IMR-90 (cell line): ENCODE results near the gene DTHD1. TPM values are rescaled to one million over a fixed set of nuclear protein-coding genes. Genes with fewer than 3 reads are reported as not detected.
A peak's percentile ranks its signal among the peaks of the same experiment; 100 is the strongest.

Experiments
- ATAC-seq: fragments of 200-7000 bp; cut with Tn5 transposase; 2 replicates; pipeline ENCODE4 v1.9.1; 2020; ENCODE audit warnings: low read depth, mild to moderate bottlenecking, moderate library complexity
- BruUV-seq: library from RNA; stranded (reverse); fragments of 400-500 nt; replicated peaks from 2 replicates; lab custom pipeline; 2021; lab: Mats Ljungman, UMichigan
- CTCF ChIA-PET: fragments of 300-600 bp; formaldehyde crosslinking; extraction: SDS; loops from one replicate; lab custom pipeline; 2021; ENCODE audit warnings: antibody characterized with exemption; lab: Yijun Ruan, JAX
- POLR2A ChIA-PET: fragments of 300-600 bp; sonication (Branson Sonifier 250); formaldehyde crosslinking; loops from one replicate; lab custom pipeline; 2022; ENCODE audit warnings: antibody characterized with exemption; ENCODE audit not compliant: unreplicated experiment; lab: Charles Lee
- DNase-seq: peaks from one replicate; pipeline ENCODE4 v3.0.0; 2013
- H2AFZ ChIP-seq: replicated peaks from 2 replicates; pipeline ENCODE3; 2013; ENCODE audit warnings: low read length, mild to moderate bottlenecking; ENCODE audit not compliant: poor library complexity
- H2AK5ac ChIP-seq: 2 replicates; pipeline ENCODE4 v1.6.1; 2013; ENCODE audit warnings: low read depth, low read length, inconsistent platforms
- H2AK9ac ChIP-seq: replicated peaks from 2 replicates; pipeline ENCODE3; 2013; ENCODE audit warnings: mild to moderate bottlenecking, low read depth, low read length, moderate library complexity; ENCODE audit not compliant: poor library complexity
- H2BK120ac ChIP-seq: 2 replicates; pipeline ENCODE4 v1.6.1; 2013; ENCODE audit warnings: low read depth, low read length, inconsistent platforms
- H2BK15ac ChIP-seq: 3 replicates; pipeline ENCODE4 v1.6.1; 2013; ENCODE audit warnings: low read depth, low read length, inconsistent platforms
- H2BK20ac ChIP-seq: 2 replicates; pipeline ENCODE4 v1.6.1; 2013; ENCODE audit warnings: low read depth, mild to moderate bottlenecking, inconsistent platforms, low read length, moderate library complexity
- H2BK5ac ChIP-seq: 2 replicates; pipeline ENCODE4 v1.6.1; 2013; ENCODE audit warnings: mild to moderate bottlenecking, low read depth, low read length, inconsistent platforms; ENCODE audit not compliant: poor library complexity, severe bottlenecking
- H3K14ac ChIP-seq: replicated peaks from 2 replicates; pipeline ENCODE4 v1.6.1; 2013; ENCODE audit warnings: low read depth, low read length, inconsistent platforms
- H3K18ac ChIP-seq: 2 replicates; pipeline ENCODE4 v1.6.1; 2013; ENCODE audit warnings: low read depth, low read length, control low read depth
- H3K23ac ChIP-seq: 2 replicates; pipeline ENCODE4 v1.6.1; 2013; ENCODE audit warnings: low read depth, low read length, inconsistent platforms
- H3K27ac ChIP-seq: 2 replicates; pipeline ENCODE4 v1.5.1; 2013; ENCODE audit warnings: mild to moderate bottlenecking, control low read depth, low read length; ENCODE audit not compliant: insufficient read depth
- H3K27me3 ChIP-seq: 2 replicates; pipeline ENCODE4 v1.6.1; 2013; ENCODE audit warnings: low read length; ENCODE audit not compliant: control insufficient read depth, insufficient read depth
- H3K36me3 ChIP-seq: 2 replicates; pipeline ENCODE4 v1.6.1; 2013; ENCODE audit warnings: low read length, mixed read lengths; ENCODE audit not compliant: control insufficient read depth, insufficient read depth
- H3K4ac ChIP-seq: 2 replicates; pipeline ENCODE4 v1.6.1; 2013; ENCODE audit warnings: low read depth, low read length, inconsistent platforms
- H3K4me1 ChIP-seq: 2 replicates; pipeline ENCODE4 v1.6.1; 2013; ENCODE audit warnings: low read length, mixed read lengths; ENCODE audit not compliant: control insufficient read depth, insufficient read depth
- H3K4me2 ChIP-seq: 2 replicates; pipeline ENCODE4 v1.6.1; 2013; ENCODE audit warnings: low read depth, mild to moderate bottlenecking, control low read depth, low read length, moderate library complexity
- H3K4me3 ChIP-seq: 2 replicates; pipeline ENCODE4 v1.5.1; 2013; ENCODE audit warnings: low read depth, mild to moderate bottlenecking, control low read depth, low read length, moderate library complexity; ENCODE audit not compliant: insufficient read depth
- H3K56ac ChIP-seq: 2 replicates; pipeline ENCODE4 v1.6.1; 2013; ENCODE audit warnings: low read length, inconsistent platforms; ENCODE audit not compliant: insufficient read depth; ENCODE audit errors: extremely low read depth
- H3K79me1 ChIP-seq, 2 experiments: 2 replicates each; pipeline ENCODE4 v1.6.1; 2013; ENCODE audit warnings: low read length in 2 of 2, inconsistent platforms in 1 of 2, low read depth in 1 of 2
- H3K9ac ChIP-seq: 2 replicates; pipeline ENCODE4 v1.6.1; 2013; ENCODE audit warnings: low read depth, low read length, control low read depth
- H3K9me1 ChIP-seq: 2 replicates; pipeline ENCODE4 v1.6.1; 2013; ENCODE audit warnings: low read length, inconsistent platforms; ENCODE audit not compliant: insufficient read depth
- H3K9me3 ChIP-seq: 2 replicates; pipeline ENCODE4 v1.6.1; 2013; ENCODE audit warnings: low read length; ENCODE audit not compliant: control insufficient read depth, insufficient read depth
- H4K20me1 ChIP-seq: 2 replicates; pipeline ENCODE4 v1.6.1; 2013; ENCODE audit warnings: low read length, inconsistent platforms; ENCODE audit not compliant: insufficient read depth
- H4K5ac ChIP-seq: 2 replicates; pipeline ENCODE4 v1.6.1; 2013; ENCODE audit warnings: mild to moderate bottlenecking, low read depth, low read length, control low read depth
- H4K8ac ChIP-seq, 2 experiments: 2 replicates each; pipeline ENCODE4 v1.6.1; 2013; ENCODE audit warnings: low read depth in 2 of 2, low read length in 2 of 2, control low read depth in 1 of 2, inconsistent platforms in 1 of 2
- H4K91ac ChIP-seq: 2 replicates; pipeline ENCODE4 v1.6.1; 2013; ENCODE audit warnings: low read depth, low read length, inconsistent platforms; ENCODE audit not compliant: insufficient read depth
- BHLHE40 ChIP-seq: fragments of 150-350 bp; IDR thresholded peaks from 2 replicates; pipeline ENCODE4 v1.6.1; 2016; ENCODE audit warnings: mild to moderate bottlenecking, low read depth, low read length
- CEBPB ChIP-seq: IDR thresholded peaks from 2 replicates; pipeline ENCODE4 v1.6.1; 2012; ENCODE audit warnings: low read depth, low read length, improper control_type of control experiment
- CHD1 ChIP-seq: IDR thresholded peaks from 2 replicates; pipeline ENCODE4 v1.6.1; 2012; ENCODE audit warnings: low read depth, low read length, improper control_type of control experiment
- FOS ChIP-seq: fragments of 150-350 bp; IDR thresholded peaks from 2 replicates; pipeline ENCODE4 v1.6.1; 2016; ENCODE audit warnings: low read depth, low read length
- MAFK ChIP-seq: IDR thresholded peaks from 2 replicates; pipeline ENCODE4 v1.6.1; 2012; ENCODE audit warnings: low read depth, low read length, improper control_type of control experiment
- MXI1 ChIP-seq: IDR thresholded peaks from 2 replicates; pipeline ENCODE4 v1.6.1; 2012; ENCODE audit warnings: low read depth, mild to moderate bottlenecking, low read length, moderate library complexity, borderline replicate concordance
- NFE2L2 ChIP-seq: fragments of 150-350 bp; IDR thresholded peaks from 2 replicates; pipeline ENCODE4 v1.6.1; 2016; ENCODE audit warnings: low read depth, mild to moderate bottlenecking, low read length
- POLR2A ChIP-seq: IDR thresholded peaks from 2 replicates; pipeline ENCODE4 v1.6.1; 2012; ENCODE audit warnings: mild to moderate bottlenecking, low read depth, low read length
- RAD21 ChIP-seq: IDR thresholded peaks from 2 replicates; pipeline ENCODE4 v1.6.1; 2012; ENCODE audit warnings: low read length, improper control_type of control experiment
- RCOR1 ChIP-seq: IDR thresholded peaks from 2 replicates; pipeline ENCODE4 v1.6.1; 2012; ENCODE audit warnings: mild to moderate bottlenecking, low read length, improper control_type of control experiment; ENCODE audit not compliant: insufficient replicate concordance
- RFX5 ChIP-seq: IDR thresholded peaks from 2 replicates; pipeline ENCODE4 v1.8.0; 2012; ENCODE audit warnings: low read depth, mild to moderate bottlenecking, low read length, moderate library complexity
- SMC3 ChIP-seq: fragments of 150-350 bp; IDR thresholded peaks from 2 replicates; pipeline ENCODE4 v1.6.1; 2016; ENCODE audit warnings: low read depth, mild to moderate bottlenecking, antibody characterized with exemption, low read length, moderate library complexity
- USF2 ChIP-seq: fragments of 150-350 bp; IDR thresholded peaks from 2 replicates; pipeline ENCODE4 v1.6.1; 2017; ENCODE audit warnings: mild to moderate bottlenecking, antibody characterized with exemption, low read length, low read depth
- WGBS, 2 experiments: methylation state at CpG; one replicate each; pipeline versions ENCODE4 v1.1.5 to v1.1.7; 2013; ENCODE audit warnings: missing lambda C conversion rate in 2 of 2; ENCODE audit not compliant: insufficient read length in 1 of 2; ENCODE audit errors: extremely low coverage in 2 of 2; 5-methylcytosine and 5-hydroxymethylcytosine counted together
- dilution Hi-C: fragments of 300-500 bp; cut with HindIII; formaldehyde crosslinking; loops from one replicate; pipeline ENCODE4 v1.14.3; 2018; ENCODE audit warnings: low sequenced_read_pairs; ENCODE audit not compliant: unreplicated experiment
- in situ Hi-C: fragments of 300-500 bp; cut with MboI; formaldehyde crosslinking; loops from 3 replicates; pipeline ENCODE4 v1.14.3; 2019; ENCODE audit warnings: low sequenced_read_pairs, inconsistent platforms, mixed read lengths
- intact Hi-C: fragments of 100-400 bp; cut with micrococcal nuclease; formaldehyde crosslinking; loops from 2 replicates; pipeline ENCODE4 v1.10.0; 2022
- polyA plus RNA-seq, 3 experiments: library from polyadenylated mRNA; depleted of rRNA; stranded (reverse); fragments of >200 nt; gene quantifications; 2 replicates each; pipeline ENCODE4 v1.2.3, GENCODE V29; 2012; ENCODE audit warnings: low replicate concordance in 1 of 3
- total RNA-seq: library from RNA; depleted of rRNA; stranded (reverse); fragments of >200 nt; gene quantifications from 2 replicates; pipeline ENCODE4 v1.2.3, GENCODE V29; 2012
- TF ChIP-seq, protein P1 (sequence below): conservative IDR thresholded peaks from 2 replicates; pipeline ENCODE4 v1.5.1; 2012; ENCODE audit warnings: mild to moderate bottlenecking, low read depth, low read length, improper control_type of control experiment
- TF ChIP-seq, protein P2 (sequence below): fragments of 150-350 bp; IDR thresholded peaks from 2 replicates; pipeline ENCODE4 v1.6.1; 2016; ENCODE audit warnings: low read depth, mild to moderate bottlenecking, low read length, moderate library complexity, borderline replicate concordance

The DTHD1 gene
- total and polyA plus RNA-seq, 2 of the 4 experiments (the other 2 are of a cell fraction), result not detected

DNA sequence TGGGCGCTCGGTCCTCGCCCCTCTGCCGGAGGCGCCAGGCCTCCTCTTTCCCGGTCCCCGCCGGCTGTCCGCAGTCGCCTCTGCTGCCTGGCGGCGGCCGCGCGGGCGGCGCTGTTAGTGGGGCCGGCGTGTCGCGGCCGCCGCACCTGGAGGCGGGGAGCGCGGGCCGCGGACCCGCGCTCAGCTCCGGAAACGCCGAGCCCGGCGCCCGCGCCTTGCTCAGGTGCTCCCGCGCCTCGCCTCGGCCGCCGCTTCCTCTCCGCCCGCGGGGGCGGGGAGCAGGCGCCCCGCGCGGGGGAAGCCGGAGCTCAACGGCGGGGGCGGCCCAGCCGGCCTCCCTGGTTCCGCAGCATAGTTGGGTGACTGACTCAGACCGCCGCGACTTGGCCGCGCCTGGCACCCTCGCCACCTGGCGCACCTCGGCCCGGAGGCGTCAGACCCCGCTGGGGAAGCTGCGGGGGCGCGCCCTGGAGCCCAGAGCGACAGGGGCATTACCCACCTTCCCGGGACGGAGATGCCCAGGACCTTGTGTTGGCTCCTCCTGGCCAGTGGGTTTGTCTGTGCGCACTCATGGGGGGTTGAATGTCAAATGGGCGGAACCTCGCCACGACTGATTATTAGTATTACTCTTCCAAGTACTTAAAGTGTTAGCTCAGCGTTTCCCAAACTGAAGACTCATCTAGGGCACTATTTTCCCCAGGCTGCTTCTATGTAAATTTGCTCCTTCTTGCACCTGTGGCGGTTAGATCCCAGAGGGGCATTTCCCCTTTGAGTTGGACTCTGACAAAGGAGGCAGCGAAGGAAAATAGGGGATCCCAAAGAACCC is 36.9 kb upstream of the DTHD1 start, which contains the start of gene ARAP2:
Gene ARAP2 (minus strand): TSS at position 258 of the 826 bp plus-strand sequence. CDS start 15,028 bp downstream, outside the sequence.
- POLR2A ChIA-PET, result no interaction called here
- Histone ChIP-seq H3K27ac (no peak within 1 kb of the TSS), H2BK15ac (no peak within 1 kb of the TSS), H3K4ac (no peak within 1 kb of the TSS), H3K9me1 (no peaks in the 10 kb centered on the region), H3K27me3 (0 out of 2 replicates have a peak, but pooled peaks cover 2% of the 10 kb centered on the region), H3K36me3 (no peaks in the 10 kb centered on the region), H4K5ac (no peak within 1 kb of the TSS), H3K9me3 (no peaks in the 10 kb centered on the region), H3K79me1 (no peaks in the 10 kb centered on the region), H3K4me3 (peak within 1 kb of the TSS; percentile 31; the same call in 1 of the 2 replicates), H2BK5ac (no peak within 1 kb of the TSS), H2BK120ac (no peak within 1 kb of the TSS), H3K18ac (no peak within 1 kb of the TSS), H3K56ac (no peak within 1 kb of the TSS), H4K8ac (no peak within 1 kb of the TSS), H2AFZ (peak within 1 kb of the TSS; percentile 78), H3K9ac (no peak within 1 kb of the TSS), H3K14ac (no peak within 1 kb of the TSS), H4K91ac (no peak within 1 kb of the TSS), H4K20me1 (no peaks in the 10 kb centered on the region), H3K4me2 (peak within 1 kb of the TSS; percentile 67), H2BK20ac (no peak within 1 kb of the TSS), H2AK9ac (no peak within 1 kb of the TSS), H3K4me1 (no peaks in the 10 kb centered on the region), H2AK5ac (no peak within 1 kb of the TSS), H3K23ac (no peak within 1 kb of the TSS)
- TF ChIP-seq MXI1 (no peak), RCOR1 (no peak), RAD21 (no peak), USF2 (no peak), RFX5 (no peak), MAFK (no peak), CHD1 (no peak), CEBPB (no peak), SMC3 (no peak), FOS (no peak), BHLHE40 (no peak), POLR2A (no peak), NFE2L2 (no peak)
- TF ChIP-seq, protein P1, sequence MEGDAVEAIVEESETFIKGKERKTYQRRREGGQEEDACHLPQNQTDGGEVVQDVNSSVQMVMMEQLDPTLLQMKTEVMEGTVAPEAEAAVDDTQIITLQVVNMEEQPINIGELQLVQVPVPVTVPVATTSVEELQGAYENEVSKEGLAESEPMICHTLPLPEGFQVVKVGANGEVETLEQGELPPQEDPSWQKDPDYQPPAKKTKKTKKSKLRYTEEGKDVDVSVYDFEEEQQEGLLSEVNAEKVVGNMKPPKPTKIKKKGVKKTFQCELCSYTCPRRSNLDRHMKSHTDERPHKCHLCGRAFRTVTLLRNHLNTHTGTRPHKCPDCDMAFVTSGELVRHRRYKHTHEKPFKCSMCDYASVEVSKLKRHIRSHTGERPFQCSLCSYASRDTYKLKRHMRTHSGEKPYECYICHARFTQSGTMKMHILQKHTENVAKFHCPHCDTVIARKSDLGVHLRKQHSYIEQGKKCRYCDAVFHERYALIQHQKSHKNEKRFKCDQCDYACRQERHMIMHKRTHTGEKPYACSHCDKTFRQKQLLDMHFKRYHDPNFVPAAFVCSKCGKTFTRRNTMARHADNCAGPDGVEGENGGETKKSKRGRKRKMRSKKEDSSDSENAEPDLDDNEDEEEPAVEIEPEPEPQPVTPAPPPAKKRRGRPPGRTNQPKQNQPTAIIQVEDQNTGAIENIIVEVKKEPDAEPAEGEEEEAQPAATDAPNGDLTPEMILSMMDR, result no peak
- TF ChIP-seq, protein P2, sequence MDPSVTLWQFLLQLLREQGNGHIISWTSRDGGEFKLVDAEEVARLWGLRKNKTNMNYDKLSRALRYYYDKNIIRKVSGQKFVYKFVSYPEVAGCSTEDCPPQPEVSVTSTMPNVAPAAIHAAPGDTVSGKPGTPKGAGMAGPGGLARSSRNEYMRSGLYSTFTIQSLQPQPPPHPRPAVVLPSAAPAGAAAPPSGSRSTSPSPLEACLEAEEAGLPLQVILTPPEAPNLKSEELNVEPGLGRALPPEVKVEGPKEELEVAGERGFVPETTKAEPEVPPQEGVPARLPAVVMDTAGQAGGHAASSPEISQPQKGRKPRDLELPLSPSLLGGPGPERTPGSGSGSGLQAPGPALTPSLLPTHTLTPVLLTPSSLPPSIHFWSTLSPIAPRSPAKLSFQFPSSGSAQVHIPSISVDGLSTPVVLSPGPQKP, result no peak
- no TSS peak for BruUV-seq
- CTCF ChIA-PET, result no interaction called here
- ATAC-seq (peak; percentile 27; the same call in 1 of the 2 replicates), DNase-seq (peak; percentile 4)
- WGBS, 2 experiments, result 2% methylated on average over 15 of the region's 81 CpGs; no CpG with 5 or more reads in 1 of the 2 experiments
- intact Hi-C loops, result no loop called here
- dilution Hi-C loops, result no loop called here
- in situ Hi-C loops, result no loop called here
